GM21526 (cell line): Measurements from ENCODE around the gene ACO1.

Source experiments
- ATAC-seq: cut with Tn5 transposase; IDR thresholded peaks from one replicate; pipeline ENCODE4 v1.9.1; 2021; ENCODE audit warnings: moderate library complexity; ENCODE audit not compliant: unreplicated experiment, low FRiP score

Gene ACO1

DNA sequence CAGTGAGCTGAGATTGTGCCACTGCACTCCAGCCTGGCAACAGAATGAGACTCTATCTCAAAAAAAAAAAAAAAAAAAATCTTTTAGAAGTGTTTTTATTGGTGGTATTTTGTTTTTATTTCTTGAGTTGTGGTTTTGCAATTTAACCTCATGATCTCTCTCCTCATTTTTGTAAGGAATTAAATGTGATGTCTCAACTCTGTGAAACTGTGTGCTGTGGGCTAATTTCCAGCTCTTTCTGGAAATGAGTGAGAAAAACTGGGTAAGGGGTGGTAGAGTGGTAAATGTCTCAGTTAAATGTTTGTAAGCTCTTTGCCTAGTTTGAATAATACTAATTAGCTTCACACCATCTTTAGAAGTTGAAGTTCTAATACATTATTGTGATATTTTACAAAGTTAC, 29.0 kb downstream of the ACO1 start:
- ATAC-seq: no peak

DNA sequence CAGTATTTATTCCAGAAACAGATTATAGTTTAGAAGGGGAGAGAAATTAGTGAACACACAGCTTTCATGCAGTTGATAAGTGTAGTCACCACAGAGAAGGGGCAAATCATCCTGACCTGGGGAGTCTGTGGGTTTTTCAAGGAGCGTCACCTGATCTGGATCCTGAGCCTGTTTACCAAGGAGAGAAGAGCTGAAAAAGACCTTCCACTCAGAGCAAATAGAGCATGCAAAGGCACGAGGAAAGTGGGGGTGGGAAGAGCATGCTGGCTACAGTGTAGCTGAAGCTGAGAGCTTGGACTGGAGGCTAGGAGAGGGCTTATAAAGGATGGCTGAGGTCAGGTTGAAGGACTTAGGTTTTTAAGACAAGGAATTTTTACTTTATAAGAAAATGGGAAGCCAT, 30.4 kb downstream of the ACO1 start:
- no peak for ATAC-seq

DNA sequence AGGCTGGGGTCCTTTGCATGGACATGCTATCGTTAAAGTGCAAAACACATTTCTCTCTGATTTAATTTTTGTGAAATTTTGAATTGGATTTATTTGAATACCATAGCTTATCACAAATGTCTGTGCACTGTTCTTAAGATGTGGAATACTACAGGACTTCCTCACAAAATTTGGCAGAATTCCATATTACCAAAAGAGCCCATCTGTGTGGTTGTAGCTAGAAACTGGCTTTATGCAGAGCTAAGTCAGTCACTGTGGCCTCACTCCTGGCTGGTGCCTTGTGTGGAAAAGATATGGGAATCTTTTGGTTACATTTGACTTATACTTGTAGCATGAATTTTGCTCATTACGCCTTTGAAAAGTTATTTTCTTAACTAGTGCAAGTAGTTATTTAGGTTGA, 35.5 kb downstream of the ACO1 start:
- ATAC-seq: no peak

DNA sequence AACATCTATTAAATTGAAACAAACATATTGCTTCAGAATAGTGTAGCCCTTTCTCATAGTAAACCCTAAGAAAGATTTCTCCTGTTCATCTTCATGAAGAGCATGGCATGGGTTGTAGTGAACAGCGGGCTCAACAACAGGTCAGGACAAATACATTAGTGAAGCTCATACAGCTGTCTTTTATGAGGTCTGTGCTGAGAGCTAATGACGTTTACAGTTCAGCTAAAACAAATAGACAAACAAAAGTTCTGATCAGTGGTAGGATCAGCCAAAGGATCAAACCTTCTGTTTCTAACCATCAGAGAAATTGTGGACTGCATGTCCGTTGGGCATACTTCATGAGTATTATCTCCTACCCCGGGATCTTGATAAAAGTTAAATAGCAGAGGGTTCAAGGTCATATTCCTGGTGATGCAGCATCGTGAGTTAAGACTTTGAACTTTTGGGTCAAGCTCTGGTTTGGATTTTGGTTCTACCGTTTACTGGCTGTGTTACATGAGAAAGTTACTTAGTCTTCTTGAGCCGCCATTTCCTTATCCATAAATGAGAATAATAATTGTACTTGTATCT, 37.9 kb downstream of the ACO1 start:
- no peak for ATAC-seq

DNA sequence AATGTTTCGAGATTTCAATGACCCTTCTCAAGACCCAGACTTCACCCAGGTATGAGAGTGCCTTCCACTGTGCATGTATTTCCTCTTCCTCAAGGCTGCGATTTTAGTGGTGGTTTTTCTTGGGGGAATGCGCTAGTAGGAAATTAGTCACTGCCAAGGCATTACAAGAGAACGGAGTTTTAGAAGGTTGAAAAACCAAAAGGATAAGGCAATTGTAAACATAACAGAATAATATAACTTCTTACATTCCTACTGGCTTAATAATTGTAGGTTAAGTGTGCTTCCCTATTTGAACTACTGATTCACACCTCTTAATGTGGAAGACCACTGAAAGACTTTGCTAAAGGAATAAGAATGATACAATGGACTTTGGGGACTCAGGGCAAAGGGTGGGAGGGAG, 38.9 kb downstream of the ACO1 start:
- ATAC-seq: no peak

DNA sequence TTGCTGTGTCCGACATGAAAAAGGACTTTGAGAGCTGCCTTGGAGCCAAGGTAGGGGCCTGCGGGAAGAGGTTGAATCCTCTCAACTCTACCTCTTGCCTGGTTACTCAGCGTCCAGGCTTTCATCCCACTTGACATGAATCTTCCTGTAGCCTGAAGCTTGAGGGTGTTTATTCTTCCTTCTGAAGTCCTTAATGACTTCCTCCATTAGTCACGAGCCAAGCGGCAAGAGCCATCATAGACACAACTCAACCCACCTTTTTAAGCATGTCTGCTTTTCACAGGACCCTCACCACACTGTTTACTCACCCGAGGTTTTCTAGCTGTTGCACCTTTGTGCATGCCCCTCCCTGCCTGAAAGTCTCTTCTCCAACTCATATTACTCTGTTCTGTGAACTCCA, 40.2 kb downstream of the ACO1 start:
- ATAC-seq: no peak

DNA sequence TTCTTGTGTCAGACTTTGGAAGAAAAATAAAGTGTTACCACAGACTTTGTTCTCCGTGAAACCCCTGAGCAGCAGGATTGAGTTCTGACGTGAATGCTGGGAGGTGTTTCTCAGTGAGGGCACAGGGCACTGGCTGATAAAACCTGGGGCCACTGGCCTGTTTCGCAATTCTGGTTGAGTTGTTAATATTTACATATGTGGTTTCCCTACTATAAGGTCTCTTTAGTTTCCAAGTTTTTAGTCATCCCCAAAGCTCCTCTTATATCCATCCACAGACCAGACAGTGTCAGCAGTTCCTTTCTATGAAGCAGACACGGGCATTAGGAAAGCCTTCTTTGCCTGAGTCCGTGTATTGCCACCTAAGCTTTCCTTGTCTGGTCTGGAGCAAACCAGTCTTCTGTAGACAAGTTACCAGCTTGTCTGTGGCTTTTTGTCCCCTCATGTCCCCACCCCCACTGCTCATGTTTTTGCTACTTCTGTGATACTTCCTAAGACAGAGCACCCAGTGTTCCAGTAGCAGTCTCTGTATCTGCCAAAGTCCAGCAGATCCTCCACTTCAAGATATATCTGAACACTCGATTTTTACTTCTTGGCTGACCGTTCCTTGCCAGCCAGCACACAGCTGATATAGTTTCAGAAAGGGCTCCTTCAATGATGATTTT, 42.0 kb downstream of the ACO1 start:
- no peak for ATAC-seq

DNA sequence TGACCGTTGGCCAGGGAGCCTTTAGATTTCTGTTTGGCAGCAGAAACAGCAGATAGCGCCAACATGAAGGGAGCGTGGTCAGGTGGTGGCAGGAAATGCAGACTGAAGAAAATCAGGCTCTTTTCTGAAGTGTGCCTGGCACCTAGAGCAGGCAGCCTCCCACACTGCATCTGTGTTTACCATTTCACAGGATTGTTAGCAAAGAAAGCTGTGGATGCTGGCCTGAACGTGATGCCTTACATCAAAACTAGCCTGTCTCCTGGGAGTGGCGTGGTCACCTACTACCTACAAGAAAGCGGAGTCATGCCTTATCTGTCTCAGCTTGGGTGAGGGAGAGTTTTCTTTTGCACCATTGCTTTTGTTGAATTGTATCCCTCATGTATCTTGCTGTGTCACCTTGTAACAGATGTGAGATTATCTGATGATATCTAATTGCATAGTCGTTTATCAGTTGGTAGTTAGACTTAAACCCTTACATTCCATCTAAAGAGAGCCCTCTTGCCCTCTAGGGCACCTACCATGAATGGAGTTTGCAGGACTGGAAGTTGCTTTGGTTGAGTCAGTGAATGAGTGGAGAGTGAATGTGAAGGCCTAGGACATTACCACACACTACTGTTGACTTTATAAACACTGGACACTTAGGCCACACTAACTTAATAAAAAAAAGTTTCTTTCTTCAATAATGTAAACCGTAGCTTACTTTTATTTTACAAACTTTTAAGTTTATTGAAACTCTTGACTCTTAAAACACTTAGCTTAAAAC, 42.8 kb downstream of the ACO1 start:
- ATAC-seq: no peak

DNA sequence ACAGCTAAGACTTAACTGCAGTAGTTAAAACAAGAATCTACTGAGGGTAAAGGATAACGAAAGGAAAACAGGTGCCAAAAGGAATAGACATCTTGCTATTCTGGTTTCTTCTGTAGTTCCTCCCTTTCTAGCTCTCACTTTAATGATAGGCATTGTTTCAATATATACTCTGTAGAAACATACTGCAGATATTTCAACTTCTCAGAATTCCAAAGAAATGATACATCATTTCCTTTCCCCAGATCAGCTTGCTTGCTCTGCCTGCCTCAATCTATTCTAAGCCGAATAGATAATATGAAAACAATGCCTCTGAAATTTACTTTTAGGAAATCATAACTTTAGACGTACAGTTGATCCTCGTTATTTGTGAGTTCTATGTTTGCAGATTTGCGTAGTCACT, 46.3 kb downstream of the ACO1 start:
- no peak for ATAC-seq

DNA sequence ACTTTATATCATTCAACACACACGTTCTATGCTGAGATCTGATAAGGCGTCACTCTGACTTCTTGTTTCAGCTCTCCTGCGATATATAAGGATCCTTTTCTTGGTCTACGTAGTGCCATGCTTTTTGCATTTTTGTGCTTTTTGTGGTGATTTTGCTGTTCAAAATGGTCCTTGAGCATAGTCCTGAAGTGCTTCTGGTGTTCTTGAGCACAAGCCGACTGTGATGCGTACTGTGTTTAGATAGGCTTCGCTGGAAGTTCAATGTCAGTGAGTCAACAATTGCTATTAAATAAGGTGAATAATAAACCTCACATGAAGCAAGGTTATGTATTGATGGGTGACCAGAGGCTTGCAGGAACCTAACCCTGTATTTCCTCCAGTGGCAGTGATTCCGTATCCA, 46.8 kb downstream of the ACO1 start:
- ATAC-seq: no peak

DNA sequence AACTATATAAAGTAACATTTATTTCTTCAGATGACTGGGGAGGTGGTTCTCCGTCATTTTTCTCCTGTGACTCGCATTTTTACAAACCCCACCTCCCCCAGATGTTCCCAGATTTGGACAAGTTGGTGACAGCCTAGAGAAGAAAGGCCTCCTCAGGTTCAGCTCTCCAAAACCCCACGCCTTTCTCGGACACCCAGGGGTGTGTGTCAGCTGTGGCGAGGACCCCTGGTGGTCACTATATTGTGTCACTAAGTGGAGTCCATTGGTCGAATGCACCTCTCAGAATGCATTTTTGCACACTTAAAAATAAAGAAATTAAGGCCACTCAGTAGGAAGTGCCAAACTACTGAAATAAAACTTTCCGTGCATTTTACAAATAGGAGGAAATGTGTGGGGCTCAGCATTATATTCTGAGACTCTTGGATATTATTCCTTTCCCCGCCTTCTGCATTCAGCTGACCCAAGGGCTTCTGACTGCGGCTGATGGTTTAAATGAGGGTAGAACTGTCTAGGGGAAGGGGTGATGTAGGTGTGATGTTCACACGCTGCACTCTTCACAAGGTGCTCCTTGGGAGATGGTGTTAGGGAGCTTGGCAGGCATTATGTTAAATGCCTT, 47.6 kb downstream of the ACO1 start:
- no peak for ATAC-seq

DNA sequence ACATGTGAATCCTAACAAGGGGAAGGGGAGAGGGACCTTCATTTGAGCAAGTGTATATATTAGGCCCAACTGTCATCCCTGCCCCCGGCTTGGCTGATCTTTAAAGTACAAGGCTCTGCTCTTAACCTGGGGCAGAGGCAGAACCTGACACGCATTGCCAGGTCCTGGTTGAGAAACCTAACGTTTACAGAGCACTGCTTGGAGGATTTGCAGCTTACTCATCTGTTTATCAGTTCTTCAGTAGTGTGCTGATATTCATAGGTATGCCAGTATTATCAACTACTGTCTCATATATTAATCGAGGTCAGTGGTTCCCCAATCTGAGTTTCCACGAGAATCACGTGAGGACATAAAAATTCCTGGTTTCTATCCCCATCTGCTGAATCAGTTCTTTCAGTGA, 50.4 kb downstream of the ACO1 start:
- no peak for ATAC-seq

DNA sequence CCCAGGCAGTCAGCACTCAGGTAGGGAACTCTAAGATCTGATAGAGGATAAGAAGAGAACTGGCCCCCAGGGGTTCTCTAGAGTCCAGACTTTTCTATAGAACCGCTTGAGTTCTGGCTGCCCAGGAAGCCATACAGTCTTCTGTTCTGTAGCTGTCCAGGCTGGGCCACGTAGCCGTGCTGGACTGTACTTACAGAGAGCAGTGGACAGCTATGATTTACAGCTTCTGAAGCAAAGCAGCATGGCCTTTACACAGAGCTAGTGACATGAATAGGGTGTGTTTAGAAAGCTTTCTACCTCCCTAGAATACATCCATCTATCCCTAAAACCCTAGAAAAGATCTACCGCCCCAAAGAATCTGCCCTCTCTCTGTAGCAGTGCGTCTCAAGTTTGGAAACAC, 57.2 kb downstream of the ACO1 start:
- ATAC-seq: no peak

DNA sequence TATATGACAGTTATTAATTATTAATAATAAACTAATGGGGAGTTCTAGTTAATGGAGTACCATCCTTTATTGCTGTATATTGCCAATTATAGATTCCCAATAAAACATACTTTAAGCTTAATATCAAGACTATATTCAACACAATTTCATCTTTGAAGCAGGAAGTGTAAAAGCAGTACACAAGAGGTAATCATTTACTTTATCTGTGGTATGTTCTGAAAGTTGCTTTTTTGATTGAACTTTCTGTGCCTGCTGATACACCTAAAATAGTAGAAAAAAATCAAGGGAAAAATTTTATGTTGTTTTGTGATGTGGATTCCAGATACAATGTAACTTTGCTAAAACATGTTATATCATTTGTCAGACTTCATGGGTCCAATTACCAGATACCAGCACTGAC, 58.0 kb downstream of the ACO1 start:
- ATAC-seq: no peak

DNA sequence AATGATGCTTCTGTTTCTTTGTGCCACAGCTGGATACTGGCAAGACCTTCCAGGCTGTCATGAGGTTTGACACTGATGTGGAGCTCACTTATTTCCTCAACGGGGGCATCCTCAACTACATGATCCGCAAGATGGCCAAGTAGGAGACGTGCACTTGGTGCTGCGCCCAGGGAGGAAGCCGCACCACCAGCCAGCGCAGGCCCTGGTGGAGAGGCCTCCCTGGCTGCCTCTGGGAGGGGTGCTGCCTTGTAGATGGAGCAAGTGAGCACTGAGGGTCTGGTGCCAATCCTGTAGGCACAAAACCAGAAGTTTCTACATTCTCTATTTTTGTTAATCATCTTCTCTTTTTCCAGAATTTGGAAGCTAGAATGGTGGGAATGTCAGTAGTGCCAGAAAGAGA, 65.5 kb downstream of the ACO1 start:
- ATAC-seq: no peak

DNA sequence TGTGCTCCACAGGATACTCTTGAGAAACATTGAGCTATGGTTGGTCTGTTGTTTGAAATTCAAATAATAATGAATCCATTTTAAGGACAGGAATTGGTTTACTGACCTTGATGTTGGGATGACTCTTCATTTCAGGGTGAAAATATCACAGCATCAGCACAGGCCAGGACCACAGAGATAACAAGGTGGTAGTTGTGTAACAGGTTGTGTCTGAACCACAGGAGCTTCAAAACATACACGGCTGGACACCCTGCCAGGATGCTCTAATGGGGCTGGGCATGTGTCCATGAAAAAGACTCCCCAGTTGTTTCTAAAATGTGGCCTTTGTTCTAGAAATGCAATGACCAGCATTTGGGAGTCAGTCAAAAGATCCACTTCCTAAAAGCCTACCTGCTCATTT, 69.8 kb downstream of the ACO1 start:
- no peak for ATAC-seq

DNA sequence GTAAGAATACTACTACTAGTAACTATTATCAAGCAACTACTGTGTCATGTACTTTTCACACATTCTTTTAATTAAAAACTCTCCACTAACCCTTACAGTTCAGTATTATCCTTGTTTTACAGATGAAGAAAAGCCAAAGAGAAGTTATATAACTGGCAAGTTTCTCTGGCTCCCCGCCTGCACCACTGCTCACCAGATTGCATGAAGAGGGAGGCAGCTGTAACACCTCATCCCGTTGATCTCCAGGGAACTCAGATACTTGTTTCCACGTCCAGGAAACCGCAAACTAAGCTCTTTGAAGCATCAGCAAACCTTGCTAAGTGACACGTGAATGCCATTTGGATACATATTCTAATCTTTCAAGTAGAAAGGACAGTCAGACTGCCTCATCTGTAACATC, 71.3 kb downstream of the ACO1 start:
- no peak for ATAC-seq

DNA sequence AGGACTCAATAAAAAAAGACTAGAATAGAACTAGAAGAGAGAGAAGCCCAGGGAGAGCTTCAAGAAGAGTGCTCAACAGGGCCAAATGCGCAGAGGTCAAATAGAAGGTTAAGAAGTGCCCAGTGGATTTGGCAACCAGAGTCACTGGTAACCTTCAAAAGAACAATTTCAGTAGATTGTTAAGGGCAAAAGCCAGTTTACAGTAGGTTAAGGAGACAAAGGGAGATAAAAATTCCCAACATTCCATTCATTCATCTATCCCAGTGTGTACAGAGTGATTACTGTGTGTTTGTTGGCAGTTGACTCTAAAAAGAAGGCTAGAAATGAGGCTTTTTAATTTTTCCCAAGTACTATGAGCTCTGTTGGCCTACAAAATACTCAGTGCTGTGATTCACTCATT, 72.1 kb downstream of the ACO1 start:
- ATAC-seq: no peak

DNA sequence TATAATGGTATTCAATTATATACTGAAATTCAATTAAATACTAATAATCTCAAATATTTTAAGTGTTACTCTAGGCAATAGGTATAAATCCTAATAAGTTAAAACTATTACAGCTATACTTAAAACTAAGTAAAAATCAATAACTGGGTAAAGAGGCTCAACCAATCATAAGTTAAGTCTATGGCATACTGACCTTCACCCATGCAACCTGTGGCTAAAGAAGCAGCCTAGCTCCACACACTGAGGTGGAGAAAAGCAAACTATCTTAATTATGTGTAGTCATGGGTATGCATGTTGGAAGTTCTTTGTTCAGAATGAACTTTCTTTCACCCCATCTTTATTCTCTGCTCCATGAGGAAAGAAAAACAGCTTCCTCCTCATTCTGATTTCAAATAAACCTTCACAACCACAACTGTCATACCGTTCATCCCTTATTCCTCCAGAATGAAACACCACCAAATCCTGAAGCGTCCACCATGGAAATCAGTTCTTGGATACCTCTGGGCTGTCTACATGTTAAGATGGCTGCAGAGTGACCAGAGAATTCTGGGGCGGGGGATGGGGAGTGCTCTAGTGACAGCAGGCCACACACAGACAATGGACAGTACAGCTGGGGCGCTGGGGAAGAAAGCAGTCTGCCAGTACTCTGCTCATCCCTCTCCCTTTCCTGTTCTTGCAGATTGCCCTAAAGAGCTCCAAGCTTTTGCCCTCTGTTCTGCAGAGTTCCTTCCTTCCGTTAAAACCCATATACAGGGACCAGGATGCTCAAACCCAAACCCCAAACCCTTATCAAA, 79.3 kb downstream of the ACO1 start:
- no peak for ATAC-seq

DNA sequence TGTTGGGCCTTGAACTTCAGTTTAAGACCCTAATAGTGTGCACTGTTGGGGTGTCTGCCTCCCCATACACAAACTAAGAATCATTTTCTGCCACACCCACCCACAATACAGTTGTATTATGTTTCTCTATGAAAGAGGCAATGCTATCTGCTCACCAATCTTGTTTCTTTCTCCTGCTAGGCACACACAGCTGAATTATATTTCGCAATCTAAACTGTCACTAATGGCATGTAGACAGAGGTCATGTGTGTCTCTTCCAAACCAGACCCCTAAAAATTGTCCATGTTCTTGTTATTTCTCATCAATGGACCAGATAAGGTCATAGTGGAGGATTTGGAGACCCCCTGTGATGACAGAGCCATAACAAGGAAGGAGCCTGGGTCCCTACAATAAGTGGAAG, 84.3 kb downstream of the ACO1 start:
- no peak for ATAC-seq

DNA sequence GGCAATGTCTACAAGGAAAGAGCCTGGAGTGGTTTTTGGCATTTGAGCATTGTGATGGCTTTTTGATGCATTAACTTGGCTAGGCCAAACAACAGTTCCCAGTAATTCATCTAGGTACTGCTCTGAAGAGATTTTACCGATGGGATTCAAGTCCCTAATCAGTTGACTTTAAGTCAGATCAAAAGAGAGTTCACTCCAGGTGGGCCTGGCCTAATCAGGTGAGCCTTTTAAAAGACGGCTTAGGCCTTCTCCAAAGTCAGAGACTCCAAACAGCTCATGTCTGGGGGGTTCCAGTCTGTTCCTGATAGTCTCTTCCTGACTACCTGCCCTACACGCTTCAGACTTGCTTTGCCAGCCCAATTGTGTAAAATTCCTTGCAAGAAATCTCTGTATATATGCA, 87.9 kb downstream of the ACO1 start:
- ATAC-seq: no peak
